ENCODE data around the gene FRMD4A. TPM values are rescaled to one million over a fixed set of nuclear protein-coding genes. Genes with fewer than 3 reads are reported as not detected.

The FRMD4A gene
- total RNA-seq, 1 donor from 2014 or later: 20.2 TPM

DNA sequence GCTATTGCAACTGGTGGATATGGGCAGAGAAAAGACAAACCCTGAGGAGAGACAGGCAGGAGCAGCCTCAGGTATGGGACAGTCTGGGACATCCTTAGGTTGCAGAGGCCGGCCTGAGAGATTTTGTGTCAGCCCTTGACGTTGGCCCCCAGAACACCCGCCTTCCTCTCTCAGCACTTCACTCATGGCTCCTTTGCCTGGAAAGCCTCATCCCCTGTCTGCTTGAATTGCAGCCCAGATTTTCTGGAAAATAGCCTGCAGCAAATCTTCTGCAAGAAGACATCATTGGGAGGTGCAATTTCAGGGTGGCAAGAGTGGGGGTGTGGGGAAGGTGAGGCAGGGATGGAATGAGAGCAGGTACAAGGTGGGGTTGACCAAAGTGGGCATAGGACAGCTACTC, 2.2 kb upstream of the FRMD4A start:
- H2AFZ ChIP-seq (replicated peaks): no peak overlapping the region
- H3K9ac ChIP-seq: no peak overlapping the region
- H3K36me3 Mint-ChIP-seq: no peaks in the 10 kb centered on the region
- no peaks in the 10 kb centered on the region for H3K9me3 Mint-ChIP-seq
- peaks cover 1% of the 10 kb centered on the region for H3K27me3 Mint-ChIP-seq (ENCODE audit: insufficient read depth, low read depth)
- no peak overlapping the region for H3K4me2 ChIP-seq
- H3K4me3 Mint-ChIP-seq: no peak overlapping the region
- no peak for DNase-seq (ENCODE audit: low spot score)
- peaks cover 14% of the 10 kb centered on the region for H3K4me1 ChIP-seq
- no peaks in the 10 kb centered on the region for H3K36me3 ChIP-seq
- H3K4me1 Mint-ChIP-seq: peaks cover 25% of the 10 kb centered on the region
- H3K27me3 ChIP-seq: no peaks in the 10 kb centered on the region
- TF ChIP-seq EZH2 (IDR thresholded peaks at IDR 0.05) (no peak), EZH2phosphoT487 (IDR thresholded peaks at IDR 0.05) (no peak)
- TF ChIP-seq, protein P1, sequence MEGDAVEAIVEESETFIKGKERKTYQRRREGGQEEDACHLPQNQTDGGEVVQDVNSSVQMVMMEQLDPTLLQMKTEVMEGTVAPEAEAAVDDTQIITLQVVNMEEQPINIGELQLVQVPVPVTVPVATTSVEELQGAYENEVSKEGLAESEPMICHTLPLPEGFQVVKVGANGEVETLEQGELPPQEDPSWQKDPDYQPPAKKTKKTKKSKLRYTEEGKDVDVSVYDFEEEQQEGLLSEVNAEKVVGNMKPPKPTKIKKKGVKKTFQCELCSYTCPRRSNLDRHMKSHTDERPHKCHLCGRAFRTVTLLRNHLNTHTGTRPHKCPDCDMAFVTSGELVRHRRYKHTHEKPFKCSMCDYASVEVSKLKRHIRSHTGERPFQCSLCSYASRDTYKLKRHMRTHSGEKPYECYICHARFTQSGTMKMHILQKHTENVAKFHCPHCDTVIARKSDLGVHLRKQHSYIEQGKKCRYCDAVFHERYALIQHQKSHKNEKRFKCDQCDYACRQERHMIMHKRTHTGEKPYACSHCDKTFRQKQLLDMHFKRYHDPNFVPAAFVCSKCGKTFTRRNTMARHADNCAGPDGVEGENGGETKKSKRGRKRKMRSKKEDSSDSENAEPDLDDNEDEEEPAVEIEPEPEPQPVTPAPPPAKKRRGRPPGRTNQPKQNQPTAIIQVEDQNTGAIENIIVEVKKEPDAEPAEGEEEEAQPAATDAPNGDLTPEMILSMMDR (IDR thresholded peaks at IDR 0.05): no peak
- no peak overlapping the region for H3K27ac ChIP-seq
- no peaks in the 10 kb centered on the region for H3K9me3 ChIP-seq (ENCODE audit: low read depth)
- H3K79me2 ChIP-seq (ENCODE audit: low read depth): no peaks in the 10 kb centered on the region
- no peak overlapping the region for H3K27ac Mint-ChIP-seq
- no peak overlapping the region for H3K4me3 ChIP-seq
- peaks cover 2% of the 10 kb centered on the region for H3F3A ChIP-seq (ENCODE audit: low read depth)
- no peaks in the 10 kb centered on the region for H4K20me1 ChIP-seq (ENCODE audit: low read depth)

- Histone ChIP-seq H3K4me3 (no peak overlapping the region), H3K27me3 (no peaks in the 10 kb centered on the region)
These were observed 964 bp downstream of the FRMD4A start for GRCh38 chr10:14329746-14330173.

GRCh38 chr10:14328881-14329672, 1.6 kb downstream of the FRMD4A start:
- Mint-ChIP-seq H3K36me3 (no peaks in the 10 kb centered on the region), H3K27me3 (ENCODE audit: insufficient read depth, low read depth) (peaks cover 7% of the 10 kb centered on the region), H3K4me1 (peaks cover 27% of the 10 kb centered on the region), H3K9me3 (no peaks in the 10 kb centered on the region), H3K4me3 (no peak overlapping the region), H3K27ac (no peak overlapping the region)
- Histone ChIP-seq H4K20me1 (ENCODE audit: low read depth) (no peaks in the 10 kb centered on the region), H3K27me3 (no peaks in the 10 kb centered on the region), H3K27ac (no peak overlapping the region), H3K9ac (no peak overlapping the region), H3K4me1 (peaks cover 14% of the 10 kb centered on the region), H3F3A (ENCODE audit: low read depth) (peaks cover 2% of the 10 kb centered on the region), H3K9me3 (ENCODE audit: low read depth) (no peaks in the 10 kb centered on the region), H2AFZ (replicated peaks) (peak overlapping the region; percentile 84), H3K36me3 (no peaks in the 10 kb centered on the region), H3K79me2 (ENCODE audit: low read depth) (no peaks in the 10 kb centered on the region), H3K4me3 (no peak overlapping the region), H3K4me2 (no peak overlapping the region)
- TF ChIP-seq EZH2 (IDR thresholded peaks at IDR 0.05) (no peak), EZH2phosphoT487 (IDR thresholded peaks at IDR 0.05) (no peak)
- TF ChIP-seq, protein P1 (IDR thresholded peaks at IDR 0.05): no peak
- no peak for DNase-seq (ENCODE audit: low spot score)

More at GRCh38 chr10:14329746-14330173, 964 bp downstream of the FRMD4A start:
- peaks cover 2% of the 10 kb centered on the region for H3F3A ChIP-seq (ENCODE audit: low read depth)
- peak overlapping the region; percentile 58 for H3K4me2 ChIP-seq
- Mint-ChIP-seq H3K4me3 (peak overlapping the region; percentile 8), H3K36me3 (no peaks in the 10 kb centered on the region), H3K4me1 (peaks cover 27% of the 10 kb centered on the region), H3K27me3 (ENCODE audit: insufficient read depth, low read depth) (peaks cover 7% of the 10 kb centered on the region), H3K9me3 (no peaks in the 10 kb centered on the region), H3K27ac (no peak overlapping the region)
- no peaks in the 10 kb centered on the region for H3K79me2 ChIP-seq (ENCODE audit: low read depth)
- no peaks in the 10 kb centered on the region for H3K36me3 ChIP-seq
- H3K4me1 ChIP-seq: peaks cover 14% of the 10 kb centered on the region
- H2AFZ ChIP-seq (replicated peaks): peak overlapping the region; percentile 84
- no peak for TF ChIP-seq EZH2phosphoT487 (IDR thresholded peaks at IDR 0.05)
- TF ChIP-seq, protein P1 (IDR thresholded peaks at IDR 0.05): no peak
- TF ChIP-seq EZH2 (IDR thresholded peaks at IDR 0.05): no peak
- H4K20me1 ChIP-seq (ENCODE audit: low read depth): no peaks in the 10 kb centered on the region
- peak; percentile 39 for DNase-seq (ENCODE audit: low spot score)
- H3K27ac ChIP-seq: no peak overlapping the region
- no peak overlapping the region for H3K9ac ChIP-seq
- no peaks in the 10 kb centered on the region for H3K9me3 ChIP-seq (ENCODE audit: low read depth)

Measured in neural progenitor cell (in vitro differentiated cells).